Activated CD8-positive, alpha-beta T cell treated with anti-CD3 and anti-CD28 coated beads, Interleukin-2, amount 10 ng/mL, durations not matched to agents 7 days and 5 days (primary cell): ENCODE measurements around the gene MAPK8IP3. TPM values are rescaled to one million over a fixed set of nuclear protein-coding genes. Genes with fewer than 3 reads are reported as not detected.

Experiments
- ATAC-seq: fragments of 150-1000 bp; cut with Tn5 transposase; one replicate; pipeline ENCODE4 v1.10.0; 2021; ENCODE audit warnings: moderate library complexity
- CTCF ChIA-PET: fragments of 350-600 bp; sonication (Branson Sonifier 250); formaldehyde crosslinking; loops from one replicate; lab custom pipeline; 2021; ENCODE audit warnings: antibody characterized with exemption; lab: Charles Lee
- POLR2A ChIA-PET: fragments of 350-600 bp; sonication (Branson Sonifier 250); formaldehyde crosslinking; loops from one replicate; lab custom pipeline; 2021; ENCODE audit warnings: antibody characterized with exemption; lab: Charles Lee
- DNase-seq: peaks from one replicate; pipeline ENCODE4 v3.0.0-alpha.2; 2020
- H3K27ac Mint-ChIP-seq: one replicate; pipeline ENCODE4 v1.8.0; 2021; ENCODE audit warnings: mild to moderate bottlenecking, mixed read lengths
- H3K27me3 Mint-ChIP-seq: one replicate; pipeline ENCODE4 v1.8.0; 2021; ENCODE audit warnings: low read depth, mixed read lengths
- H3K36me3 Mint-ChIP-seq: one replicate; pipeline ENCODE4 v1.8.0; 2021; ENCODE audit warnings: low read depth, mixed read lengths
- H3K4me1 Mint-ChIP-seq: one replicate; pipeline ENCODE4 v1.8.0; 2021; ENCODE audit warnings: low read depth, mixed read lengths
- H3K4me3 Mint-ChIP-seq: one replicate; pipeline ENCODE4 v1.8.0; 2021; ENCODE audit warnings: mild to moderate bottlenecking, mixed read lengths
- H3K9me3 Mint-ChIP-seq: one replicate; pipeline ENCODE4 v1.8.0; 2022; ENCODE audit warnings: mixed read lengths; ENCODE audit not compliant: insufficient read depth
- total RNA-seq, 2 experiments: library from RNA; stranded (reverse); gene quantifications; one replicate each; pipeline ENCODE4 v1.2.3, GENCODE V29; 2021

MAPK8IP3 gene
- total RNA-seq, 2 experiments from 2014 or later: 75.9 to 82.7 TPM

DNA sequence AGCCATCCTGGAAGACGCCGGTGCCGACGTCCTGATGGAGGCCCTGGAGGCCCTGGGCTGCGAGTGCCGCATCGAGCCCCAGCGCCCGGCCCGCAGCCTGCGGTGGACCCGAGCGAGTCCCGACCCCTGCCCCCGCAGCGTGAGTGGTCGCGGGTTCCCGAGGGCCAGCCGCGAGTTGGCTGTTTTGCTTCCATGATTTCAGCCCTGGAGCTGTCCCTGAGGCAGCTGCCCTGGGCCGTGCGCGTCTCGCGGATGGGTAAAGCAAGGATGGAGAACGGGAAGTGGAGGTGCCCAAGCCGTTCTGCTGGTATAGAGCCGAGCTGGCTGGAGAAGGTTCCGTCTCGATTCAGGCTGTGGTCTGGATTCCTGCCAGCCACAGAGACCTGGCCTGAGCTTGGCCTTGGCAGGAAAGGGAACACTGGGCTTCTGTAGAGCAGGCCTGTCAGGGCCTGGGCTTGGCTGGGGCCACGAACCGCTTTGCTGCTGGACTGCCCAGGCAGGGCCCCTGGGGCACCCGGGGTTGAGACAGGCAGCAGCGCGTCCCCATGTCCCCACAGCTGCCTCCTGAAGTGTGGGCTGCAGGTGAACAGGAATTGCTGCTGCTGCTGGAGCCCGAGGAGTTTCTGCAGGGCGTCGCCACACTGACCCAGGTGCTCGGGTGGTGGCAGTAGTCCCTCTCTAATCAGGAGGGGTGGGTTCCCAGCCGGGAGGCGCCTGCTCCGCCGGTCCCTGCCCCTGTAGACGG lies 67.9 kb downstream of the MAPK8IP3 start:
- peak; percentile 44 for DNase-seq
- Mint-ChIP-seq H3K36me3 (peaks cover 20% of the 10 kb centered on the region), H3K27me3 (no peaks in the 10 kb centered on the region), H3K4me3 (peak overlapping the region; percentile 99), H3K9me3 (no peaks in the 10 kb centered on the region), H3K27ac (peak overlapping the region; percentile 84), H3K4me1 (peaks cover 17% of the 10 kb centered on the region)
- ChIA-PET POLR2A (interaction anchor here (1.8 to 4.7 kb wide), 3 partner anchors 9 to 96 kb away, joined by 5 to 39 read pairs (median 11); partner anchors contain the start of genes JPT2, MAPK8IP3, NUBP2 and SPSB3), CTCF (interaction anchor here (1.4 to 4.8 kb wide), 4 partner anchors 9 to 366 kb away, joined by 3 to 41 read pairs (median 6); partner anchors contain the start of genes MAPK8IP3, NUBP2 and SPSB3)
- peak; percentile 4 for ATAC-seq

DNA sequence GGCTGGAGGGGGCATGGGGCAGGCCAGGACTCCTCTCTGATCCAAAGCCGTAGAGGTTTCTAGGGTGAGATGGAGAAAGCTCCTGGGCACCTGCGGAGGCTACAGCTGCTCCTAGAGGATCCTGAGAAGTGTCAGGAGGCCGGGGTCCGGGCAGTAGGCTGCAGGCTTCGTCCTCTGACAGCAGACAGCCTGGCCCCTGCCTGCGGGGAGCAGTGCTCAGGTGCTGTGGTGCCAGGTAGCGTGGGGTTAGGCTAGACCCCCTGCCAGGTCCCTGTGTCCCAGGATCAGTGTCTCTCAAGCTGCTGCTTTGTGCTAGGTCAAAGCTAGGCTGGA lies 68.4 kb downstream of the MAPK8IP3 start:
- peak overlapping the region; percentile 99 for H3K4me3 Mint-ChIP-seq
- H3K4me1 Mint-ChIP-seq: peaks cover 17% of the 10 kb centered on the region
- peaks cover 18% of the 10 kb centered on the region for H3K36me3 Mint-ChIP-seq
- DNase-seq (no peak), ATAC-seq (no peak)
- no peaks in the 10 kb centered on the region for H3K9me3 Mint-ChIP-seq
- POLR2A ChIA-PET: interaction anchor here (2.4 to 4.7 kb wide), 2 partner anchors 9 to 68 kb away, joined by 11 to 39 read pairs; partner anchors contain the start of genes MAPK8IP3, NUBP2 and SPSB3
- CTCF ChIA-PET: interaction anchor here (1.4 to 4.8 kb wide), 4 partner anchors 8 to 366 kb away, joined by 3 to 41 read pairs (median 6); partner anchors contain the start of genes MAPK8IP3, NUBP2 and SPSB3
- H3K27ac Mint-ChIP-seq: no peak overlapping the region
- no peaks in the 10 kb centered on the region for H3K27me3 Mint-ChIP-seq

DNA sequence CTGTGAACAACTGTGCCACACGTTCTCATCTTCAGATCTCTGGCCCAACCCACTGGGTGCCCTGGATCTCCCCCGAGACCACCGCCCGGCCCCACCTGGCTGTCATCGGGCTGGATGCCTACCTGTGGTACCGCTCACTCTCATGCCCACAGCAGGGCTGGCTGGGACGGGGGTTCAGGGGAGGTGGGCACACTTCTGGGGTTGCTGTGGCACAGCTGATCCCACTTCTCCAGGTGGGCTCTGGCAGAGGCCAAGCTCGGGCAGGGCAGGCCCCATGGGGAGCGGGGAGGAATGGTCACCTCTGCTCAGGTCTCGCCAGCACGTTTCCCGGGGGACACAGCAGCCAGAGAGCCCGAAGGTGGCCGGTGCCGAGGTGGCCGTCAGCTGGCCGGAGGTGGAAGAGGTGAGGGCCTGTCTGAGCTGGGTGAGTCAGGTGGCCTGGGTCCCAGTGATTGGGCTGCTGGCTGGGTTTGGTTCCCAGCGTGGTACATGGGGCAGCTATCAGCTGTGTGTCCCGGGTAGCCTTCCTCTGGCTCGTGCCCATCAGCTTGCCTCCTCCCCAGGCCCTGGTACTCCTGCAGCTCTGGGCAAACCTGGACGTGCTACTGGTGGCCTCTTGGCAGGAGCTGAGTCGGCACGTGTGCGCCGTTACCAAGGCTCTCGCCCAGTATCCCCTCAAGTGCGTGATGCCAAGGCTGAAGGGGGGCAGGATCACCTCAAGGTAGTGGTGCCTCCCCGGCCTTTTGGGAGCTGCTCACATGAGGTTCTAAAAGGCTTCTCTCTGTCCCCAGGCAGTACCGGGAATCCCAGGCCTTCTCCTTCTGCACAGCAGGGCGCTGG lies 69.2 kb downstream of the MAPK8IP3 start:
- no peak for ATAC-seq
- DNase-seq: no peak
- H3K27ac Mint-ChIP-seq: no peak overlapping the region
- H3K4me3 Mint-ChIP-seq: peak overlapping the region; percentile 43
- peaks cover 15% of the 10 kb centered on the region for H3K4me1 Mint-ChIP-seq
- ChIA-PET CTCF (interaction anchor here (1.4 to 4.8 kb wide), 2 partner anchors 7 to 154 kb away, joined by 3 to 41 read pairs; partner anchors contain the start of genes NUBP2 and SPSB3), POLR2A (interaction anchor here (2.4 kb wide), 1 partner anchor 69 kb away, joined by 11 read pairs; the partner anchor contains the start of gene MAPK8IP3)
- H3K9me3 Mint-ChIP-seq: no peaks in the 10 kb centered on the region
- H3K36me3 Mint-ChIP-seq: peaks cover 15% of the 10 kb centered on the region
- no peaks in the 10 kb centered on the region for H3K27me3 Mint-ChIP-seq

DNA sequence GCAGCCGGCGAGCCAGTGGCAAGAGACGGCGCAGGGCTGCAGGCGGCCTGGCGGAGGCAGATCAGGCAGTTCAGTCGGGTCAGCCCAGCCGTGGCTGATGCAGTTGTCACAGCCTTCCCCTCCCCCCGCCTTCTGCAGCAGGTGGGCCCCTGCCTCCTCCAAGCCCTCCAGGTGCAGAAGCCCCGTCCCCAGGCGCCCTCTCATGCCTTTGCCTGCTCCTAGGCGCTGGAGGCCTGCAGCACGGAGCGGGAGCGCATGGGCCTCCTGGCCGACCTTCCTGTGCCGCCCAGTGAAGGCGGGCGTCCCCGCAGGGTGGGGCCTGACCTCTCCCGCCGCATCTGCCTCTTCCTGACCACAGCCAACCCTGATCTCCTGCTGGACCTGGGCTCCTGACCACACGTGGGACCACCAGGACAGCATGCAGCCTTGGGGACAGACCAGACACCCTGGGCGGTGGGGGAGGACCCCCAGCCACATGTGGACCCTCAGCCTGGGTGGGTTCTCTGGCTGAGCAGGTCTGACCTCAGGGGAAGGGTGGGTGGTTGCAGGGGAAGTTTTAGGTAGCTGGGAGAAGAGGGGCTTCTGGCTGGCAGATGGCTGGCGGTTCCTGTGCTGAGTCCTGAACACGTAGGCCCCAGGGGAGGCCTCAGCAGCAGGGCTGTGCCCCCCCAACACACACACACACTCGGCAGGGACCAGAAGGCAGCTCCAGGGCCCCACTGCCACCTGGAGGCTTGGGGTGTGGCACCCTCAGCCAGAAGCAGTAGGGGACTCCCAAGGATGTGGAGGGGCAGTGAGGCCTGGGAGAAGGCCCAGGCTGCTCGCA lies 70.1 kb downstream of the MAPK8IP3 start:
- peaks cover 11% of the 10 kb centered on the region for H3K36me3 Mint-ChIP-seq
- no peak overlapping the region for H3K4me3 Mint-ChIP-seq
- H3K27me3 Mint-ChIP-seq: no peaks in the 10 kb centered on the region
- H3K4me1 Mint-ChIP-seq: peaks cover 16% of the 10 kb centered on the region
- ChIA-PET CTCF (no interaction called here), POLR2A (interaction anchor here (0.6 to 2.4 kb wide), 2 partner anchors 70 to 117 kb away, joined by 3 to 11 read pairs; partner anchors contain the start of gene MAPK8IP3)
- H3K27ac Mint-ChIP-seq: no peak overlapping the region
- ATAC-seq (no peak), DNase-seq (no peak)
- H3K9me3 Mint-ChIP-seq: no peaks in the 10 kb centered on the region

DNA sequence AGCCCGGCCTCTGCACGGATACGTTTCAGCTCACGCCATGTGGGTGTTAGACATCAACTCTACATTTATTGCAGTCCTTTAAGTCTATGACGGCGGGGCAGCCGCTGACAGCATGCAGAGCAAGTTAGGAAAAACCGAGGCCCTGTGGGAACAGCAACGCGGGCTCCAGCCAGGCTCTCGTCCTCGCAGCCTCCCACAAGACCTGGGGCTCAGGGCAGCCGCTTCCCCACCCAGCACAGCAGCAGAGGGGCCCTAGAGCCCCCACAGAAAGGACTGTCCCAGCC lies 70.6 kb downstream of the MAPK8IP3 start:
- no peaks in the 10 kb centered on the region for H3K27me3 Mint-ChIP-seq
- CTCF ChIA-PET: no interaction called here
- POLR2A ChIA-PET: interaction anchor here (0.6 kb wide), 1 partner anchor 117 kb away, joined by 3 read pairs; no protein-coding TSS in a partner anchor
- H3K4me3 Mint-ChIP-seq: no peak overlapping the region
- H3K36me3 Mint-ChIP-seq: peaks cover 12% of the 10 kb centered on the region
- peaks cover 22% of the 10 kb centered on the region for H3K4me1 Mint-ChIP-seq
- H3K27ac Mint-ChIP-seq: no peak overlapping the region
- DNase-seq (no peak), ATAC-seq (no peak)
- H3K9me3 Mint-ChIP-seq: no peaks in the 10 kb centered on the region

DNA sequence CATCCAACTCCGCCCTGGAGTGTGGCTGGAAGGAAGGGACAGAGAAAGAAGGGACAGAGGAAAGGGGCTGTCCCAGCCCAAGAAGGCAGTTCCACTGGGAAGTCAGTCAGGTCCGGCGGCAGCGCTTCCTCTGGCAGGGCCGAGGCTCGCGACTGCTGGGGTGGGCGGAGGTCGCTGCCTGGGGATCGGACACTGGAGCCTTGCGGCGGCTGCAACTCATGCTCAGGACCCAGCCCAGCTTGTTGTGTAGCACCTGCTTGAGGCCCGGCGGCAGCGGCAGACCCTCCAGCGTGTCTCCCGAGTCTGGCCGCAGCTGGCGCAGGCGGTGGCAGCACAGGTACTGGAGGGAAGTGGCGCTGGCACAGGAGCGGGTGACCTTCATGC lies 71.0 kb downstream of the MAPK8IP3 start:
- no peak for DNase-seq
- ChIA-PET CTCF (no interaction called here), POLR2A (interaction anchor here (0.6 kb wide), 1 partner anchor 118 kb away, joined by 3 read pairs; no protein-coding TSS in a partner anchor)
- Mint-ChIP-seq H3K4me3 (no peak overlapping the region), H3K27ac (no peak overlapping the region), H3K36me3 (peaks cover 11% of the 10 kb centered on the region), H3K27me3 (no peaks in the 10 kb centered on the region), H3K4me1 (peaks cover 22% of the 10 kb centered on the region), H3K9me3 (no peaks in the 10 kb centered on the region)
- ATAC-seq: no peak

DNA sequence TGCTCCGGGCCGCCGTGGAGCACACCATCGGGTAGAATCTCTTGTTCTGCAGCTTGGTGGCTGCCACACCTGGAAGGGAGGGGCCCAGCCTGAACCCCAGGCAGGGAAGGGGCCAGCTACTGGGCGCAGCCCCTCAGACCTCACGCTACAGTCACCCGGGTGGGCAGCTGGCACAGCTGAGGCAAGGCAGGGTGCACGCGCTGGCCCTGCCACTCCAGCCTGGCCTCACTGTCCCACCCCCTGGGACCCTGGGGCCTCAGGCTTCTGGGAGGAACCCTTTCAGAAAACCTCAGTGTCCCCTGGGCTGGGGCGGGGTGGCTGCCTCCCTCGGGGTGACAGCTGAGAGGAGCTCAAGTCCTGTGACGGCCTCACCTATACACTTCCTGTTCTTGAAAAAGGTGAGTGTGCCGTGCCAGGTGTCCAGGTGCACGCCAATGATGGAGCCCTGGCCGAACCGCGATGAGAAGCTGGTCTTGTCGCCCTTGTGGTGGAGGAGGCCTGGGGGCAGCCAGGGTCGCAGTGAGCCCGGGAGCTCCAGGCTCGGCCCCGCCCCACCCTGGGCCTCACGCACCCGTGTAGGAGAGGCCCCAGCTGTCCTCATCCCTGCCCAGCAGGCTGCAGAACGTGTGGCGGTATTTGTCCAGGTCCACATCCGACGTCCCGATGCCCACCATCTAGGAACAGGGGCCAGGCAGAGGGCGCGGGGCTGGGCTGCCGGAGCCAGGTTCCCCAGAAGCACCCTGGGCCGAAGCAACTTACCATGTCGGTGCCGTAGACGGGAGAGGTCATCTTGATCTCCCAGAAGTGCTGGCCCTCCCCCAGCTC lies 71.6 kb downstream of the MAPK8IP3 start:
- Mint-ChIP-seq H3K9me3 (no peaks in the 10 kb centered on the region), H3K36me3 (peaks cover 5% of the 10 kb centered on the region), H3K27ac (no peak overlapping the region), H3K4me3 (no peak overlapping the region), H3K4me1 (peaks cover 22% of the 10 kb centered on the region), H3K27me3 (no peaks in the 10 kb centered on the region)
- CTCF ChIA-PET: no interaction called here
- POLR2A ChIA-PET: no interaction called here
- no peak for ATAC-seq
- DNase-seq: no peak

DNA sequence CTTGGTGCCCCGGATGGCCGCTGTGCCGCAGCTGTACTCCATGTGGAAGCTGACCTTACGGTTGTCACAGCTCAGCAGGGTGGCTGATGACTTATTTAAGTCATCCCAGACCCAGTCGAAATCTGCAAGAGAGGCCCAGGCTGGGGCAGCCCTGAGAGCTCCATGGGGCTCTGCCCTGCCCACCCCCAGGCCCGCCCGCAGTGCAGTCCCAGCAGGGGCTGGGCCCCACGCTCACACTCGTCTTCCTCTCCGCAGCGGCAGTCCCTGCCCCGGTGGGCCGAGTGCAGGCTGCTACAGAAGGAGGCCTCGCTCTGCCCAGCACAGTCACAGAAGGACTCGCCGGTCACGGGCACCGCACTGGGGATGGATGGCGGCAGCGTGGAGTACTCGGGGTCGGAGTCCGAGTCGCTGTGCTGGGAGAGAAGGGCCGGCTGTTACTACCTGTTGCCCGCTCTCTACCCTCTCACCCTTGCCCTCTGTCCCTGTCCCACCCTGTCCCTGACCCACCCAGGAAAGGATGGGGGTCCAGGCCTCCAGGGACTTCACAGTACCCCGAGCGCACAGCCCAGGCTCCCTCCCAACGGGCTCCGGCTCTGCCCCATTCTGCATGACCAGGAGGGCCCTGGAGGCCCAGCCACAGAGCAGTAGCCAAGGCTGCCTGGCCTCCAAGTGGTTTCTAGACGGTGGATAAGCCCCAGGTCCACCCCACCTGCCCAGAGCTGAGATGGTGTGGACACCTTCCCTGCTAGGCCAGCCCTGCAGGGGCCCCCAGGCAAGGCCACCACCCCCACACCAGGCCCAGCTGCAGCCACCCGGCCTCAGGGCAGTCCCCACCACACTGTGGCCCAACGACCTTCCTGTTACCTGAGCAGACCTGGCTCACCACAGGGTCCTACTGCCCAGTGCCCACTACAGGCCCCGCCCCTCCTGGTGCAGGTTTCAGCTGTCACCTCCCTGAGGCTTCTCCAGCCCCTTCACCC lies 72.5 kb downstream of the MAPK8IP3 start:
- no peaks in the 10 kb centered on the region for H3K9me3 Mint-ChIP-seq
- no peak overlapping the region for H3K27ac Mint-ChIP-seq
- H3K4me3 Mint-ChIP-seq: no peak overlapping the region
- DNase-seq (no peak), ATAC-seq (no peak)
- H3K27me3 Mint-ChIP-seq: no peaks in the 10 kb centered on the region
- POLR2A ChIA-PET: no interaction called here
- peaks cover 8% of the 10 kb centered on the region for H3K36me3 Mint-ChIP-seq
- CTCF ChIA-PET: no interaction called here
- H3K4me1 Mint-ChIP-seq: peaks cover 26% of the 10 kb centered on the region

DNA sequence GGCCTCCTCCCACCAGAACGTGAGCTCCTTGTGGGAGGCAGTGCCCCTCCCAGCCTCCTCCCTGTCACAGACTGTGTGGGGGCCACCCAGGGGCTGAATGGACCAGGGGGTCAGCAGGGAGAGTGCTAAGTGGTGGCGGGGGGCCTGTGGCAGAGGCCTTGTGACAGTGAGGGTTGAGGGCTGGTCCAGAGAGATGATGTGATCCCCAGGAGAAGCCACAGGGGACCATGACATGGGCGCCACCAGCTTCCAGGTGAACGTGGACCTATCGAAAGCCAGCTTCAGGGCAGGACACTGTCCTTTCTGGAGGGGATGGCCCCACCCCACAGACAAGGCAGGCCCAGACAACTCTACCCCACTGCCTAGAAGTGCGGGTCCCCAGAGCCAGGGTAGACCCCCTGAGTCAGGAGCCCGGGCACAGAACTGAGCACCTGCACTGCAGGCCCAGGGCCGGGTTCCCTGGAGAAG lies 73.3 kb downstream of the MAPK8IP3 start:
- ChIA-PET POLR2A (no interaction called here), CTCF (no interaction called here)
- Mint-ChIP-seq H3K27ac (no peak overlapping the region), H3K4me1 (peaks cover 33% of the 10 kb centered on the region), H3K9me3 (no peaks in the 10 kb centered on the region), H3K36me3 (peaks cover 8% of the 10 kb centered on the region), H3K27me3 (no peaks in the 10 kb centered on the region), H3K4me3 (no peak overlapping the region)
- no peak for ATAC-seq
- no peak for DNase-seq
